HG03045 (cell line): Measurements from ENCODE around the gene SEMA3E.
"Not testable (repeated sequence)": the region's sequence is repeated elsewhere in the genome, so short reads cannot be mapped to it uniquely, and the experiment has no call there.

ENCODE experiments used
- ATAC-seq: cut with Tn5 transposase; IDR thresholded peaks from one replicate; pipeline ENCODE4 v1.9.1; 2021; ENCODE audit warnings: mild to moderate bottlenecking, moderate library complexity; ENCODE audit not compliant: unreplicated experiment

SEMA3E gene

GRCh38 chr7:83494683-83495082, 154.3 kb downstream of the SEMA3E start:
- no peak for ATAC-seq

DNA sequence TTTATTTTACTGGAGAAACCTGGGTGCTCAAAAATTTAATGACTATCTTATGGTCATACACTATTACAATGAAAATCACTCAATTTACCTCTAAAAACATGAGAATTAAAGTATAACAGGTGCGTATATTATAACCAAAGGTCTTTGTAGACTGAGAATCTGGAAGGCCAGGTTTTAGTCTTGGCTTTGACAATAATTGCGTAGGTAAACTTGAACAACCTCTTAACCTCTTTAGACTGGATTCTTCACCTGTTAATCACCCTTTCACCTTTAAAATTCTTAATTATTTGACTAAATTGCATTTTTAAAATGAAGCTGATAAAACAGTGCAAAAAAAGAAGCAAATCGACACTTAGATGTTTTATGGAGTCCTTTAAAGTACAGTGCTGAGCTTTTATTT, 156.1 kb downstream of the SEMA3E start:
- ATAC-seq: no peak

- ATAC-seq: no peak
These were observed 161.1 kb downstream of the SEMA3E start for GRCh38 chr7:83487801-83488200.

- ATAC-seq: no peak
These were observed 162.0 kb downstream of the SEMA3E start for GRCh38 chr7:83486957-83487356.

- no peak for ATAC-seq
These were observed 162.4 kb downstream of the SEMA3E start for GRCh38 chr7:83486536-83486935.

- ATAC-seq: no peak
These were observed 164.1 kb downstream of the SEMA3E start for GRCh38 chr7:83484826-83485225.

GRCh38 chr7:83484266-83484665, 164.7 kb downstream of the SEMA3E start:
- no peak for ATAC-seq

GRCh38 chr7:83478616-83479015, 170.3 kb downstream of the SEMA3E start:
- no peak for ATAC-seq

GRCh38 chr7:83476511-83477050, 172.4 kb downstream of the SEMA3E start:
- ATAC-seq: no peak

DNA sequence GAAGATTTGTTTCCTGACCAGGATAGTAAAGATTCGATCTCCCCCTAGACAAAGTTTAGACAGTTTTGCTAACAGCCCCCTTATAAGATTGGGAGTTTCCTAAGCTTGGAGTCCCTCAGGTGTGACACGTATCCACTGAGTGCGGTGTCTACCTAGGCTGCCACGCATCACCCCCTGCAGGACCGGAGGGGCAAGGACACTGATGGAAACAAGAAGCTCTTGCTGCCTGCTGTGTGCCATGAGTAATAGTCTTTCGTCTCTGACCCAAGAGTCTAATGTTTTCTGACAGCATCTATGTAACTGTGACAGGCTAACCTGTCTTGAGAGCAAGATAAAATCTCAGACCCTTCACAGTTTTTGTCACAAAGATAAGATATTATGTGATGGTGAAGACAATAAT, 173.5 kb downstream of the SEMA3E start:
- no peak for ATAC-seq

GRCh38 chr7:83472376-83472775, 176.6 kb downstream of the SEMA3E start:
- no peak for ATAC-seq

DNA sequence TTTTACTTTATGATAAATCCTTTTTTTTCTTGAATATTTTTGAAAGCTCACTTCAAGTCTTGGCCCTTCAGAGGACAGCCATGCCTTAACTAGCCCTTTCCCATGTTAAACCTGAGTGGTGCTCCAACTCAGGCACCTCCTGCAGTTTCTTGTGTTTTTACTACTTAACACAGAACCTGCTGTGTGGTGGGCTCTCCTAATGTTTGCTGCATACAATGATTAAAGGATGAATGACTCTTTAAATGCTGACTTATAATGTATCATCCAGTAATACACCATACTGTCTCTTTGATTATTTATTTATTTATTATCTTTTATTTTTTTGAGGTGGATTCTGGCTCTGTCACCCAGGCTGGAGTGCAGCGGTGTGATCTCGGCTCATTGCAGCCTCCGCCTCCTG, 179.4 kb downstream of the SEMA3E start:
- no peak for ATAC-seq

DNA sequence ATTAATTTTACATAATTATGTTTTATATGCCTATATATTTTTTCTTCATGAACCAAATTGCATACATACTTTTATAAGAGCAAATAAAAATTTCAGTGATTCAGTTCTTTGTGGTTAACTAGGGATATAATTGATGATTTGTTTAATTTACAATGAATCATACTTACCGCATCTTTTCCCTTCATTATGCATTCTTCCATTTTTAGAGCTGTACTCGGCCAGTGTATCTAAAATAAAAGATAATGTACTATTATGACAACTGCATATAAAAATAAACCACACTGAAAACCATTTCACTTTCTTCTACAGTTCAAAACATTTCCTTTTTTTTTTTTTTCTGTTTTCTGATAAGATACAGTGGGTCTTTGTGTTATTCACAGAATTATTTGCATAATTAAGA, 179.9 kb downstream of the SEMA3E start:
- no peak for ATAC-seq

GRCh38 chr7:83468251-83468739, 180.6 kb downstream of the SEMA3E start:
- peak; percentile 97 for ATAC-seq

DNA sequence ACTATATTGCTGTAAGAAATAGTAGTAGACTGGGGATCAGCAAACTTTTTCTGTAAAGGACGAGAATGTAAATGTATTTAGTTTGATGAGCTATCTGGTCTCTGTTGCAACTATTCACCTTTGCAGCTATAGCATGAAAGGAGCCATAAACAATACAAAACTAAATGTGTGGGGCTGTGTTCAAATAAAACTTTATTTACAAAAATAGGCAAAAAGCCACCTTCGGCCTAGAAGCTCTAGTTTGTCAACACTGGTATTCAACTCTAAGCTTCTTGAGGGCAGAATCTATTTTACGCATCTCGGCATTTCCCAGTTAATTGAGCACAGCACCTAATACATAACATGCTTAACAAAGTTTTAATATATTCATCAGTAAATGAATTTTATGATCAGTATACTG, 181.4 kb downstream of the SEMA3E start:
- no peak for ATAC-seq

- no peak for ATAC-seq
These were observed 182.0 kb downstream of the SEMA3E start for GRCh38 chr7:83466956-83467355.

GRCh38 chr7:83466187-83466923, 182.6 kb downstream of the SEMA3E start:
- ATAC-seq: no peak

GRCh38 chr7:83465643-83466042, 183.3 kb downstream of the SEMA3E start:
- ATAC-seq: no peak

- not testable (repeated sequence) for ATAC-seq
These were observed 187.1 kb downstream of the SEMA3E start for GRCh38 chr7:83461820-83462219.

- ATAC-seq: not testable (repeated sequence)
These were observed 188.8 kb downstream of the SEMA3E start for GRCh38 chr7:83459930-83460653.

- not testable (repeated sequence) for ATAC-seq
These were observed 189.6 kb downstream of the SEMA3E start for GRCh38 chr7:83459101-83459929.
